ENCODE results near the gene RPL7A. TPM values are rescaled to one million over a fixed set of nuclear protein-coding genes. Genes with fewer than 3 reads are reported as not detected.
"Not testable (repeated sequence)": the region's sequence is repeated elsewhere in the genome, so short reads cannot be mapped to it uniquely, and the experiment has no call there.

RPL7A gene
- total RNA-seq, 4 donors from 2014 or later = 1,001 to 1,630 (median 1,510) TPM

DNA sequence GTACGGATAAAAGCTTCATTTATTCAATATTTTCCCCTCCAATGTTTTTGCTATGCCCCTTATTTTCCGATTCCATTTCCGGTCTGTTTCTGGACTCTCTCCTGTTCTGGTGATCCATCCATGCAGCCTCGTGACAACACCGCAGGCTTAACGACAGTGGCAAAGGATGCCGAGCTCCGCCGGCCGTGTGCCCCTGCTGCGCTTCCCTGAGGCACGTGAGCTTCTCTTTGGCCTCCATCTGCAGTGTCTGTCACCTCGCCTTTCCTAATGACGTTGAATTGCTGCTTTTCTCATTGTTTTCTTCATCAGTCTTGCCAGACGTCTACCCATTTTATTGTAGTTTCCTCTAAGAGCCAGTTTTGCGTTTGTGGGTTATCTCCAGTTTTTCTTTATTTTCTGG, 40.7 kb upstream of the RPL7A start:
- peaks cover 8 to 24% (median 9%) of the 10 kb centered on the region in 3 donors for H3K27me3 ChIP-seq
- no peak for ATAC-seq
- no peaks in the 10 kb centered on the region for H3K4me1 ChIP-seq
- no peaks in the 10 kb centered on the region for H3K9me3 ChIP-seq
- no peak for DNase-seq
- no peak overlapping the region for H3K4me3 ChIP-seq
- in situ Hi-C loops (cut with MboI; ENCODE audit: low sequenced_read_pairs in 4 of 4) (no loop called here), intact Hi-C loops (cut with DNase I; ENCODE audit: low total_unique reads) (no loop called here)
- no peak overlapping the region for H3K27ac ChIP-seq
- H3K36me3 ChIP-seq = no peaks in the 10 kb centered on the region
- TF ChIP-seq POLR2A (IDR thresholded peaks at IDR 0.05) = no peak
- TF ChIP-seq, protein P1, sequence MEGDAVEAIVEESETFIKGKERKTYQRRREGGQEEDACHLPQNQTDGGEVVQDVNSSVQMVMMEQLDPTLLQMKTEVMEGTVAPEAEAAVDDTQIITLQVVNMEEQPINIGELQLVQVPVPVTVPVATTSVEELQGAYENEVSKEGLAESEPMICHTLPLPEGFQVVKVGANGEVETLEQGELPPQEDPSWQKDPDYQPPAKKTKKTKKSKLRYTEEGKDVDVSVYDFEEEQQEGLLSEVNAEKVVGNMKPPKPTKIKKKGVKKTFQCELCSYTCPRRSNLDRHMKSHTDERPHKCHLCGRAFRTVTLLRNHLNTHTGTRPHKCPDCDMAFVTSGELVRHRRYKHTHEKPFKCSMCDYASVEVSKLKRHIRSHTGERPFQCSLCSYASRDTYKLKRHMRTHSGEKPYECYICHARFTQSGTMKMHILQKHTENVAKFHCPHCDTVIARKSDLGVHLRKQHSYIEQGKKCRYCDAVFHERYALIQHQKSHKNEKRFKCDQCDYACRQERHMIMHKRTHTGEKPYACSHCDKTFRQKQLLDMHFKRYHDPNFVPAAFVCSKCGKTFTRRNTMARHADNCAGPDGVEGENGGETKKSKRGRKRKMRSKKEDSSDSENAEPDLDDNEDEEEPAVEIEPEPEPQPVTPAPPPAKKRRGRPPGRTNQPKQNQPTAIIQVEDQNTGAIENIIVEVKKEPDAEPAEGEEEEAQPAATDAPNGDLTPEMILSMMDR (IDR thresholded peaks at IDR 0.05 in 4 of 5, conservative IDR thresholded peaks at IDR 0.05 in 1 of 5) = no peak

DNA sequence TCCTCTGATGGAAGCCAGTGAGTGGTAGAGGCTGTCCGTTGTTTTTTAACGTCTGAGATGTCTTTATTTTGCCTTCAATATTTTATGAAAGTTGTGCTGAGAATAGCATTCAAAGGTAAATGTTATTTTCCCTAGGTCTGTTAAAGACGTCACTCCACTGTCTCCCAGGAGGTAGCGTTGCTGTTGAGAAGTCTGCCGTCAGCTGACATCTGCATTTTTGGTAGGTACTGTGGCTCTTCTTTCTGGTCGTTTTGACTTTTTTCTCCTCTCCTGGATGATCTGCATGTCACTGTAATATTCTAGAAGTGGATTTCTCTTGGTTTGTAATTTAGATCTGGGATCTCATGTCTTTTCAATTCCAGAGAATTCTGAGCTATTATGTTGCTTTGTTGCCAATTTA, 38.4 kb upstream of the RPL7A start:
- H3K27me3 ChIP-seq = peaks cover 3 to 14% (median 7%) of the 10 kb centered on the region in 3 donors
- H3K9me3 ChIP-seq = no peaks in the 10 kb centered on the region
- H3K4me3 ChIP-seq = no peak overlapping the region
- H3K27ac ChIP-seq = no peak overlapping the region
- no peak for ATAC-seq
- in situ Hi-C loops (cut with MboI; ENCODE audit: low sequenced_read_pairs in 4 of 4) = no loop called here
- DNase-seq = no peak
- no peaks in the 10 kb centered on the region for H3K36me3 ChIP-seq
- no peak for TF ChIP-seq POLR2A (IDR thresholded peaks at IDR 0.05)
- TF ChIP-seq, protein P1 (IDR thresholded peaks at IDR 0.05 in 4 of 5, conservative IDR thresholded peaks at IDR 0.05 in 1 of 5) = no peak
- intact Hi-C loops (cut with DNase I; ENCODE audit: low total_unique reads) = no loop called here
- H3K4me1 ChIP-seq = no peaks in the 10 kb centered on the region

DNA sequence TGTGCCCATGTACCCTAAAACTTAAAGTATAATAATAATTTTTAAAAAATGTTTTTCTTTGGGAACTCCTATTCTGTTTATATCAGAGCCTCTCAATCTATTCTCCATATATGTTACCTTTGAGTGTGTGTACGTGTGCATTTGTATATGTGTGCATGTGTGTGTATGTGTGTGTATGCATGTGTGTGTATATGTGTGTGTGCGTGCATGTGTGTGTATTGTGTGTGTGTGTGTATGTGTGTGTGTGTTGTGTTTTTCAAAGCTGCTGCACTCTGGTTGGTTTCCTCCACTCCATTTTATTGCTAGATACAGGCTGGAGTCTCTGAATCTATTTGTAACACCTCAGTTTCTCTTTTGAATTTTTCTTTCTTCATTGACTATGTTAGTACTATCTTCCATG, 32.0 kb upstream of the RPL7A start:
- DNase-seq (no peak), ATAC-seq (no peak)
- in situ Hi-C loops (cut with MboI; ENCODE audit: low sequenced_read_pairs in 4 of 4) (no loop called here), intact Hi-C loops (cut with DNase I; ENCODE audit: low total_unique reads) (no loop called here)
- Histone ChIP-seq H3K4me1 (no peaks in the 10 kb centered on the region), H3K36me3 (no peaks in the 10 kb centered on the region), H3K9me3 (no peaks in the 10 kb centered on the region), H3K27me3 (no peaks in the 10 kb centered on the region), H3K4me3 (no peak overlapping the region), H3K27ac (no peak overlapping the region)
- TF ChIP-seq POLR2A (IDR thresholded peaks at IDR 0.05) = no peak
- TF ChIP-seq, protein P1 (IDR thresholded peaks at IDR 0.05 in 4 of 5, conservative IDR thresholded peaks at IDR 0.05 in 1 of 5) = no peak

DNA sequence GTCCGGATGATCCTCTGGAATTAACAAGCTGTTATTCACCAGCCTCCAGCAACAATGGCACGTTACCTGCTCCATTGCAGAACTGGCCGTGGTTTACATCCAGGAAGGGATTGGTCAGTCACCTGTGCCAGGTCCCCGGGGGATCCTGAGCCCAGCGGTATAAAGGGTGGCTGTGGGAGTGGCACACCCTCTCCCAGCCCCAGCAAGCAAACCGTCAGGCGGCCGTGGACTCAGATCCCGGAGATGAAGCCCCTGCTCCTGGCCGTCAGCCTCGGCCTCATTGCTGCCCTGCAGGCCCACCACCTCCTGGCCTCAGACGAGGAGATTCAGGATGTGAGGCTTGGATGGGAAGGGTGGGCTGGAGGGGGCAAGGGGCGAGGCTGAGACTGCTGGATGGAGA, 30.5 kb upstream of the RPL7A start:
- H3K27ac ChIP-seq; H3K4me3 ChIP-seq; H3K27me3 ChIP-seq; H3K9me3 ChIP-seq; ATAC-seq; intact Hi-C loops (cut with DNase I; ENCODE audit: low total_unique reads); H3K4me1 ChIP-seq; DNase-seq; in situ Hi-C loops (cut with MboI; ENCODE audit: low sequenced_read_pairs in 4 of 4); H3K36me3 ChIP-seq: not testable (repeated sequence)

DNA sequence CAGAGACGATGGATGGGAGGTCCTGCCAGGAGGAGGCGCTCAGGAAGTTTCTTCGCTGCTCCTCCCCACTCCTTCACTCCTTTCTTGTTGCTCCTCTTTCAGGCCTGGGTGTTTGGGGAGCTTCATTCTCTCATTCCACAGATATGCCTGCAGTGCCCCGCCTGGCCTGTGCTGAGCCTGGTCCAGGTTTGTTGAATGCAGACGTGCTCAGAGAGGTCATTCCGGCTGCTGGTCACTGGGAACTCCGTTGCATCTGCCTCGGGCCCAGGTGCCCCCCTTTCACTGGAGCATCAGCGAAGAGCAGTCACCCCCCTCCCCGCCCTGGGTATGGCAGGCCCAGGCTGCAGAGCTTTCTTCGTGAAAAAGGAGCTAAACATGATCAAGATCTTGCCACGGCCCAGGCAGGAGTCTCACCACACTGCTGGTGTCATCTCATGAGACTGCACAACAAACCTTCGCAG, 27.6 kb upstream of the RPL7A start:
- Histone ChIP-seq H3K27me3 (no peaks in the 10 kb centered on the region), H3K4me1 (no peaks in the 10 kb centered on the region), H3K36me3 (no peaks in the 10 kb centered on the region), H3K4me3 (no peak overlapping the region), H3K27ac (no peak overlapping the region), H3K9me3 (no peaks in the 10 kb centered on the region)
- in situ Hi-C loops (cut with MboI; ENCODE audit: low sequenced_read_pairs in 4 of 4) (no loop called here), intact Hi-C loops (cut with DNase I; ENCODE audit: low total_unique reads) (no loop called here)
- TF ChIP-seq, protein P1 (IDR thresholded peaks at IDR 0.05 in 4 of 5, conservative IDR thresholded peaks at IDR 0.05 in 1 of 5) = no peak
- no peak for TF ChIP-seq POLR2A (IDR thresholded peaks at IDR 0.05)
- ATAC-seq (no peak), DNase-seq (no peak)
